Endothelial cell of umbilical vein (primary cell): ENCODE data around the gene PSG4. TPM values are rescaled to one million over a fixed set of nuclear protein-coding genes. Genes with fewer than 3 reads are reported as not detected.
"Not testable (repeated sequence)": the region's sequence is repeated elsewhere in the genome, so short reads cannot be mapped to it uniquely, and the experiment has no call there.

Experiments used
- BruUV-seq: library from RNA; stranded (reverse); fragments of 400-500 nt; replicated peaks from 2 replicates; lab custom pipeline; 2021; lab: Mats Ljungman, UMichigan
- CTCF ChIA-PET: fragments of 300-600, 350-600 bp; sonication (Branson Sonifier 250); formaldehyde crosslinking; loops from one replicate; lab custom pipeline; 2021; ENCODE audit warnings: antibody characterized with exemption, inconsistent platforms; lab: Charles Lee
- POLR2A ChIA-PET: fragments of 300-600, 350-600 bp; sonication (Branson Sonifier 250); formaldehyde crosslinking; loops from one replicate; lab custom pipeline; 2021; ENCODE audit warnings: antibody characterized with exemption, inconsistent platforms; lab: Charles Lee
- DNase-seq: peaks from one replicate; pipeline ENCODE4 v3.0.0-alpha.2; 2011; ENCODE audit warnings: low read depth, low spot score
- FAIRE-seq: peaks from 2 replicates; lab custom pipeline; 2011; peaks lifted over from hg19 to GRCh38; lab: Jason Lieb, UNC
- H2AFZ ChIP-seq: 2 replicates; pipeline ENCODE4 v1.6.0; 2012; ENCODE audit warnings: low read depth, low read length, control low read depth, inconsistent platforms
- H3K27ac ChIP-seq: 2 replicates; pipeline ENCODE4 v1.5.1; 2011; ENCODE audit warnings: low read depth, mild to moderate bottlenecking, control low read depth, low read length, moderate library complexity; ENCODE audit not compliant: insufficient read depth
- H3K27me3 ChIP-seq, 2 experiments: 2 replicates each; pipeline versions ENCODE4 v1.6.0 to v1.6.1; 2011; ENCODE audit warnings: low read length in 2 of 2, mixed read lengths in 1 of 2; ENCODE audit not compliant: control insufficient read depth in 2 of 2, insufficient read depth in 2 of 2
- H3K36me3 ChIP-seq, 2 experiments: 2 replicates in 1 of 2; 3 replicates in 1 of 2; pipeline ENCODE4 v1.5.1; 2011; ENCODE audit warnings: low read length in 2 of 2, mild to moderate bottlenecking in 1 of 2, moderate library complexity in 1 of 2; ENCODE audit not compliant: control insufficient read depth in 2 of 2, insufficient read depth in 2 of 2; ENCODE audit errors: extremely low read depth in 1 of 2
- H3K4me1 ChIP-seq: 3 replicates; pipeline ENCODE4 v1.5.1; 2011; ENCODE audit warnings: mild to moderate bottlenecking, low read length; ENCODE audit not compliant: control insufficient read depth, insufficient read depth; ENCODE audit errors: extremely low read depth
- H3K4me2 ChIP-seq: 2 replicates; pipeline ENCODE4 v1.6.1; 2011; ENCODE audit warnings: low read length, control low read depth, mixed read lengths; ENCODE audit not compliant: insufficient read depth
- H3K4me3 ChIP-seq, 3 experiments: fragments of 200-600 bp in 1 of 3; sonication (generic), shearing (Covaris generic) in 1 of 3; replicated peaks in 1 of 3; 2 replicates each; pipeline ENCODE4 v1.5.1; 2011 to 2016; ENCODE audit warnings: control low read depth in 3 of 3, low read length in 3 of 3, mild to moderate bottlenecking in 2 of 3, inconsistent platforms in 1 of 3, low read depth in 1 of 3, moderate library complexity in 1 of 3; ENCODE audit not compliant: insufficient read depth in 1 of 3
- H3K79me2 ChIP-seq: 2 replicates; pipeline ENCODE4 v1.6.0; 2012; ENCODE audit warnings: low read length, inconsistent platforms; ENCODE audit not compliant: control insufficient read depth, insufficient read depth
- H3K9ac ChIP-seq: replicated peaks from 2 replicates; pipeline ENCODE3; 2011; ENCODE audit warnings: low read length, control low read depth; ENCODE audit not compliant: insufficient read depth; ENCODE audit errors: extremely low read depth
- H3K9me1 ChIP-seq: replicated peaks from 3 replicates; pipeline ENCODE4 v1.6.0; 2011; ENCODE audit warnings: mild to moderate bottlenecking, low read length; ENCODE audit not compliant: control insufficient read depth, insufficient read depth; ENCODE audit errors: extremely low read depth
- H3K9me3 ChIP-seq: replicated peaks from 2 replicates; pipeline ENCODE4 v1.5.1; 2012; ENCODE audit warnings: low read length, inconsistent platforms; ENCODE audit not compliant: control insufficient read depth, insufficient read depth
- H4K20me1 ChIP-seq: replicated peaks from 2 replicates; pipeline ENCODE3; 2011; ENCODE audit warnings: mild to moderate bottlenecking, low read length; ENCODE audit not compliant: control insufficient read depth, insufficient read depth; ENCODE audit errors: extremely low read depth
- dilution Hi-C: fragments of 300-500 bp; cut with MboI; formaldehyde crosslinking; loops from one replicate; pipeline ENCODE4 v1.15.0; 2019; ENCODE audit warnings: low sequenced_read_pairs; ENCODE audit not compliant: extremely low pct_ligation_motif_present
- intact Hi-C: fragments of 100-400 bp; cut with micrococcal nuclease; formaldehyde crosslinking; loops from one replicate; pipeline ENCODE4 v1.10.0; 2022
- polyA plus RNA-seq, 4 experiments: library from polyadenylated mRNA; depleted of rRNA in 3 of 4; stranded (reverse) in 3 of 4; unstranded in 1 of 4; fragments of >200 nt; gene quantifications; 2 replicates each; pipeline versions ENCODE4 v1.2.1 to v1.2.3, GENCODE V29; 2011 to 2012; ENCODE audit warnings: missing spikeins in 1 of 4
- total RNA-seq: library from RNA; stranded (reverse); gene quantifications from 2 replicates; pipeline ENCODE4 v1.2.3, GENCODE V29; 2021

The PSG4 gene
- total and polyA plus RNA-seq, 2 donors (not counting 3 experiments of a cell fraction or from before 2014, with no cell fraction given), result 0.29 to 3.6 TPM

- H3K9me1 ChIP-seq, H2AFZ ChIP-seq, H3K4me2 ChIP-seq, POLR2A ChIA-PET, DNase-seq, FAIRE-seq, H3K4me1 ChIP-seq, H3K36me3 ChIP-seq, H4K20me1 ChIP-seq, dilution Hi-C loops, H3K4me3 ChIP-seq, H3K9ac ChIP-seq, intact Hi-C loops, H3K79me2 ChIP-seq, BruUV-seq, H3K9me3 ChIP-seq, H3K27ac ChIP-seq, H3K27me3 ChIP-seq: not testable (repeated sequence)
- CTCF ChIA-PET, result interaction anchor here (1.0 kb wide), 1 partner anchor 11 kb away, joined by 3 read pairs; no protein-coding TSS in a partner anchor
These were observed 18.9 kb upstream of the PSG4 start for GRCh38 chr19:43224201-43224854.

- H3K9me3 ChIP-seq, H3K79me2 ChIP-seq, H4K20me1 ChIP-seq, intact Hi-C loops, FAIRE-seq, H3K4me3 ChIP-seq, CTCF ChIA-PET, H3K27me3 ChIP-seq, H3K9me1 ChIP-seq, DNase-seq, POLR2A ChIA-PET, H3K27ac ChIP-seq, H3K36me3 ChIP-seq, H3K9ac ChIP-seq, H3K4me1 ChIP-seq, H2AFZ ChIP-seq, dilution Hi-C loops, BruUV-seq, H3K4me2 ChIP-seq: not testable (repeated sequence)
These were observed 16.5 kb upstream of the PSG4 start for GRCh38 chr19:43221891-43222290.

GRCh38 chr19:43219136-43219535 lies 13.7 kb upstream of the PSG4 start:
- H3K9me3 ChIP-seq, H3K27me3 ChIP-seq, dilution Hi-C loops, H3K27ac ChIP-seq, CTCF ChIA-PET, H2AFZ ChIP-seq, H3K4me3 ChIP-seq, H3K4me2 ChIP-seq, H3K9ac ChIP-seq, BruUV-seq, H4K20me1 ChIP-seq, POLR2A ChIA-PET, H3K9me1 ChIP-seq, H3K36me3 ChIP-seq, intact Hi-C loops, H3K79me2 ChIP-seq, DNase-seq, FAIRE-seq, H3K4me1 ChIP-seq: not testable (repeated sequence)

- POLR2A ChIA-PET, intact Hi-C loops, BruUV-seq: not testable (repeated sequence)
These were observed 10.4 kb upstream of the PSG4 start for GRCh38 chr19:43215881-43216280.

More at GRCh38 chr19:43215881-43216280, 10.4 kb upstream of the PSG4 start:
- H3K4me2 ChIP-seq, H3K36me3 ChIP-seq, H3K9me3 ChIP-seq, FAIRE-seq, H3K27ac ChIP-seq, DNase-seq, H3K9ac ChIP-seq, H2AFZ ChIP-seq, CTCF ChIA-PET, H3K9me1 ChIP-seq, H3K4me3 ChIP-seq, dilution Hi-C loops, H3K27me3 ChIP-seq, H3K79me2 ChIP-seq, H4K20me1 ChIP-seq, H3K4me1 ChIP-seq: not testable (repeated sequence)
